HL-60 (cell line): ENCODE data around the gene PPP1R12B.

Source experiments
- DNase-seq, 2 experiments: peaks; one replicate each; pipeline ENCODE4 v3.0.0-alpha.2; 2010 to 2020; ENCODE audit warnings: low read depth in 1 of 2, low spot score in 1 of 2
- H3K27ac ChIP-seq: fragments of 250-450 bp; sonication (Bioruptor Pico); replicated peaks from 2 replicates; pipeline ENCODE4 v1.5.1; 2020; ENCODE audit warnings: mild to moderate bottlenecking, moderate library complexity
- H3K27me3 ChIP-seq: fragments of 250-450 bp; sonication (Bioruptor Pico); 2 replicates; pipeline ENCODE4 v1.5.1; 2021; ENCODE audit warnings: mild to moderate bottlenecking, moderate library complexity; ENCODE audit not compliant: insufficient read depth, poor library complexity, severe bottlenecking
- H3K4me3 ChIP-seq: replicated peaks from 2 replicates; pipeline ENCODE4 v1.5.1; 2011; ENCODE audit warnings: mild to moderate bottlenecking, control low read depth, low read length; ENCODE audit not compliant: insufficient read depth
- CTCF ChIP-seq: IDR thresholded peaks from one replicate; pipeline ENCODE4 v1.5.1; 2011; ENCODE audit warnings: low read length, control low read depth, inconsistent platforms; ENCODE audit not compliant: insufficient read depth
- GABPA ChIP-seq: IDR thresholded peaks from 2 replicates; pipeline ENCODE4 v1.6.1; 2012; ENCODE audit warnings: low read depth
- POLR2AphosphoS5 ChIP-seq: IDR thresholded peaks from 2 replicates; pipeline ENCODE4 v1.6.1; 2012; ENCODE audit warnings: low read depth
- REST ChIP-seq: IDR thresholded peaks from 2 replicates; pipeline ENCODE4 v1.6.1; 2012; ENCODE audit warnings: low read depth; ENCODE audit not compliant: insufficient replicate concordance
- SPI1 ChIP-seq: IDR thresholded peaks from 2 replicates; pipeline ENCODE4 v1.6.1; 2012; ENCODE audit warnings: low read depth, mild to moderate bottlenecking, borderline replicate concordance

The PPP1R12B gene

GRCh38 chr1:202316186-202316585 lies 32.3 kb upstream of the PPP1R12B start:
- DNase-seq = no peak
- peaks cover 15% of the 10 kb centered on the region for H3K27me3 ChIP-seq
- TF ChIP-seq SPI1 (no peak), GABPA (no peak), POLR2AphosphoS5 (no peak), REST (no peak), CTCF (no peak)
- H3K4me3 ChIP-seq = no peak overlapping the region
- no peak overlapping the region for H3K27ac ChIP-seq

GRCh38 chr1:202317941-202318925 lies 30.3 kb upstream of the PPP1R12B start:
- Histone ChIP-seq H3K4me3 (no peak overlapping the region), H3K27ac (no peak overlapping the region), H3K27me3 (peaks cover 7% of the 10 kb centered on the region)
- no peak for TF ChIP-seq SPI1
- no peak for TF ChIP-seq REST
- TF ChIP-seq GABPA = no peak
- TF ChIP-seq POLR2AphosphoS5 = no peak
- TF ChIP-seq CTCF = no peak
- no peak for DNase-seq

- DNase-seq = no peak
- H3K27me3 ChIP-seq = peaks cover 4% of the 10 kb centered on the region
- TF ChIP-seq REST = no peak
- TF ChIP-seq GABPA = no peak
- TF ChIP-seq CTCF = no peak
- TF ChIP-seq SPI1 = no peak
- no peak for TF ChIP-seq POLR2AphosphoS5
These were observed 29.0 kb upstream of the PPP1R12B start for GRCh38 chr1:202319381-202320080.

More at GRCh38 chr1:202319381-202320080, 29.0 kb upstream of the PPP1R12B start:
- H3K4me3 ChIP-seq = no peak overlapping the region
- no peak overlapping the region for H3K27ac ChIP-seq
